ENCODE data around the gene WFDC11. TPM values are rescaled to one million over a fixed set of nuclear protein-coding genes. Genes with fewer than 3 reads are reported as not detected.

The WFDC11 gene
- total RNA-seq (2022; extraction: Qiagen RNA extraction; ENCODE audit: low read depth): not detected in 5 replicates

DNA sequence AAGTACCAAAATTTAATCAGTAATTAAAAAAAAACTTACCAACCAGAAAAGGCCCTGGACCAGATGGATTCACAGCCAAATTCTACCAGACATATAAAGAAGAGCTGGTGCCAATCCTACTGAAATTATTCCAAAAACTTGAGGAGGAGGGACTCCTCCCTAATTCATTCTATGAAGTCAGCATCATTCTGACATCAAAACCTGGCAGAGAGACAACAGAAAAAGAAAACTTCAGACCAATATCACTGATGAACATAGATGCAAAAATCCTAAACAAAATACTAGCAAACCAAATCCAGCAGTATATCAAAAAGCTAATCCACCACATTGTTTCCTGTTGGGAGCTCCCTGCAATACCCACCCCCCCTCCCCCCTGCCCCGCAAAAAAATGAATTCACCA, at the start of gene WFDC11:
Gene WFDC11 (minus strand): TSS at position 101 of the 400 bp plus-strand sequence. CDS start 19,639 bp downstream, outside the sequence.

DNA sequence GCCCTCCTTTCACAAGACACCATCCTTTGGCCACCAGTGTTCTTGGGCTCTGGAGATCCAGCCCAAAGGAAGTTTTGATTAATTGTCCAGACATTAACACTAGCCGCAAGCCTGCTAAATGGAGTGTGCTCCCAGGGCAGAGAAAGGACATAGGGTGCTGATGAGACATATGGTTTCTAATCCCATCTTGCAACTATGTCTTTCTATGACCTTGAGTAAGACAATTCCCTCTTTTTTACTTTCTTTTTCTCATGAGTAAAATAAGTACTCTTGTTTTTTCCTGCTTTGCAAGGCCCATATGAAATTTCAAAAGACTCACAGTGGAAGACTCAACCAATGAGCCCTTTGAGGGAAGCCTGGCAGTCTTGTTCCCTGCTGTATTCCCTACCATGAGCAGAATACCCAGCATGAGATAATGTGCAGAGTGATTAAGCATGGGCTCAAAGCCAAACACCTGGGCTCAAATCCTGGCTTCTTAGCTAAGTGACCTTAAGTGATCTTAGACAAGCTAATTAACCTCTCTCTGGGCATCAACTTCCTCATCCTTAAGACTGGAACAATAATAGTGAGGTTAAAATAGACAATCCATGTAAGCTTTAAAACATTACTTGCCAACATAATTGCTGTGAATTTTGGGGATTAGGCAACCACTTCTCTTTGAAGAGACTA, 35.1 kb upstream of the WFDC11 start, which contains the start of gene WFDC10B:
Gene WFDC10B (minus strand): TSS at position 51 of the 669 bp plus-strand sequence. CDS start 19,027 bp downstream, outside the sequence.

DNA sequence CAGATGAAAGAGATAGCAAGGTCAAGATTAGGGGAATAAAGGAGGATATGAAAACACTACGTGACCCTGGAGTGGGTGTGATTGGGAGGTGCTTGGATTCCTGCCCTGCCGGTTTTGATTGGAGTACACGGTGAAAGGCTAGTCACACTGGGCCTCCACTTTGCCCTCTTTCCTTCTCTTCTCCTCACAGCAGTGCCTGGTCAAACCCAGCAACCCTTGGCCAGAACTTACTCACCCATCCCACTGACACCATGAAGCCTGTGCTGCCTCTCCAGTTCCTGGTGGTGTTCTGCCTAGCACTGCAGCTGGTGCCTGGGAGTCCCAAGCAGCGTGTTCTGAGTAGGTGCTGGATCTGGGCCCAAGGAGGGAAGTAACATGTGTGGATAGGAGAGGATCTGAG, 31.8 kb upstream of the WFDC11 start, which contains the start of gene WFDC13:
Gene WFDC13 (plus strand): TSS at position 166 of the 400 bp plus-strand sequence. CDS start 86 bp downstream, at position 252.

DNA sequence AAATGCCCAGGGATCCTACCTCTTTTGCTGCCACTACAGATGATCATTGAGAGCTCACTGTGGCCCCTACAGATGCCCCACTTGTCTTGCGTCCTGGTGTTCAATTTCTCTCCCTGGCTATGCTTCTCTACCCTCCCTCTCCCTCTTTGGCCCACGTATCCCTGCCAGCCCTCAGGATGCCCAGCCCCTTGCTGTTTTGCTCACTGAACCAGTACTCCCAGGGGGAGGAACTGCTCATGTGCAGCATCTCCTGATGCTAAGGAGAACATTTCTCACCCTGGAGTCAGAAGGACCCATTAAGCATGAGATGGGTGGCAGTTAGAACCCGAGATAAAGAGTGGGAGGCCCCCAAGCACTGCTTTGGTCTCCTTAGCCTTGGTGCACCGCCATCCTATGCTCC, 38.9 kb downstream of the WFDC11 start, which contains the start of gene WFDC9:
Gene WFDC9 (minus strand): TSS at position 101 of the 400 bp plus-strand sequence. CDS start 21,103 bp downstream, outside the sequence.

DNA sequence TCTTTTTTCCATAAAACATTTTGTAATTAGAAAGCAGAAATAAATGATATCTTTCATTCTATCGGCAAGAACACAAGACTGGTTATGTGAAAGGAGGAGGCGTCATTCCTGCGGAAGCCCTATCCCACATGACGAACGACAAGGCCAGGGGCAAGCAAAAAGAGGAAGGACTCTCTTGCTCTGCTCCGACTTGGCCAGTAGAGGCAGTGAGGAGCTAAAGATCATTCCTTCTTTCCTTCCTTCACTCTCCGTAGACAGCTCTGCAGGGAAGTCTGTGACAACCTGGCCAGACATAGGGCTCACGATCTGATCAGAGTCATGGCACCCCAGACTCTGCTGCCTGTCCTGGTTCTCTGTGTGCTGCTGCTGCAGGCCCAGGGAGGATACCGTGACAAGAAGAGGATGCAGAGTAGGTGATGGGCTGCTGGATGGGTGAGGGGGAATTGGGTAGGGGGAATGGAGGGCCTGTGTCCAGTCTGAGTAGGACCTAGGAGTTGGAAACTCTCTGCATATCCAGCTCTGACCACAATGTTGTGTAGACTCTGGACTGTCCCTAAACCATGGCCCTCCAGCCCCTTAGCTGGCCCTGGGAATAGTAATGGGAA, 40.4 kb downstream of the WFDC11 start, which contains the start of gene WFDC10A:
Gene WFDC10A (plus strand): TSS at position 244 of the 605 bp plus-strand sequence. CDS start 75 bp downstream, at position 319.

Other genes with a start within 250 kb of the WFDC11 start
- gene WFDC2, start 200.5 kb downstream of the WFDC11 start, total RNA-seq (2022; extraction: Qiagen RNA extraction; ENCODE audit: low read depth): not detected in 5 replicates
- not detected in 5 replicates for gene SPINT3, start 154.6 kb downstream of the WFDC11 start, total RNA-seq (2022; extraction: Qiagen RNA extraction; ENCODE audit: low read depth)
- not detected in 5 replicates for gene WFDC6, start 130.8 kb downstream of the WFDC11 start, total RNA-seq (2022; extraction: Qiagen RNA extraction; ENCODE audit: low read depth)
- not detected in 5 replicates for gene EPPIN, start 122.8 kb downstream of the WFDC11 start, total RNA-seq (2022; extraction: Qiagen RNA extraction; ENCODE audit: low read depth)
- gene WFDC8, start 91.0 kb downstream of the WFDC11 start, total RNA-seq (2022; extraction: Qiagen RNA extraction; ENCODE audit: low read depth): not detected in 5 replicates
- gene WFDC10A, start 40.5 kb downstream of the WFDC11 start, total RNA-seq (2022; extraction: Qiagen RNA extraction; ENCODE audit: low read depth): not detected in 5 replicates
- gene WFDC9, start 39.0 kb downstream of the WFDC11 start, total RNA-seq (2022; extraction: Qiagen RNA extraction; ENCODE audit: low read depth): not detected in 5 replicates
- gene WFDC13, start 31.8 kb upstream of the WFDC11 start, total RNA-seq (2022; extraction: Qiagen RNA extraction; ENCODE audit: low read depth): not detected in 5 replicates
- gene WFDC10B, start 34.8 kb upstream of the WFDC11 start, total RNA-seq (2022; extraction: Qiagen RNA extraction; ENCODE audit: low read depth): not detected in 5 replicates
- gene SPINT4, start 52.1 kb upstream of the WFDC11 start, total RNA-seq (2022; extraction: Qiagen RNA extraction; ENCODE audit: low read depth): not detected in 5 replicates
- not detected in 5 replicates for gene WFDC3, start 121.6 kb upstream of the WFDC11 start, total RNA-seq (2022; extraction: Qiagen RNA extraction; ENCODE audit: low read depth)
- gene DNTTIP1, start 121.7 kb upstream of the WFDC11 start, total RNA-seq (2022; extraction: Qiagen RNA extraction; ENCODE audit: low read depth): 33.0 to 35.3 TPM (median 35.0 TPM) in 5 replicates
- gene UBE2C, start 142.4 kb upstream of the WFDC11 start, total RNA-seq (2022; extraction: Qiagen RNA extraction; ENCODE audit: low read depth): 213 to 281 TPM (median 233 TPM) in 5 replicates
- not detected in 5 replicates for gene TNNC2, start 157.1 kb upstream of the WFDC11 start, total RNA-seq (2022; extraction: Qiagen RNA extraction; ENCODE audit: low read depth)
- gene SNX21, start 163.6 kb upstream of the WFDC11 start, total RNA-seq (2022; extraction: Qiagen RNA extraction; ENCODE audit: low read depth): 6.9 to 12.6 TPM (median 11.5 TPM) in 5 replicates
- 11.6 to 22.7 TPM (median 19.3 TPM) in 5 replicates for gene ACOT8, start 187.2 kb upstream of the WFDC11 start, total RNA-seq (2022; extraction: Qiagen RNA extraction; ENCODE audit: low read depth)
- gene ZSWIM3, start 187.4 kb upstream of the WFDC11 start, total RNA-seq (2022; extraction: Qiagen RNA extraction; ENCODE audit: low read depth): 1.4 to 1.9 TPM (median 1.7 TPM) in 5 replicates
- gene ZSWIM1, start 211.0 kb upstream of the WFDC11 start, total RNA-seq (2022; extraction: Qiagen RNA extraction; ENCODE audit: low read depth): 4.5 to 6.4 TPM (median 5.2 TPM) in 5 replicates
- 0.39 to 0.89 TPM (median 0.85 TPM) in 4 of 5 replicates, not detected in the other for gene SPATA25, start 217.4 kb upstream of the WFDC11 start, total RNA-seq (2022; extraction: Qiagen RNA extraction; ENCODE audit: low read depth)
- gene NEURL2, start 221.0 kb upstream of the WFDC11 start, total RNA-seq (2022; extraction: Qiagen RNA extraction; ENCODE audit: low read depth): 0.79 to 1.5 TPM (median 0.94 TPM) in 5 replicates
- 80.5 to 129 TPM (median 114 TPM) in 5 replicates for gene CTSA, start 221.1 kb upstream of the WFDC11 start, total RNA-seq (2022; extraction: Qiagen RNA extraction; ENCODE audit: low read depth)
- 1.3 to 2.2 TPM (median 1.5 TPM) in 5 replicates for gene PLTP, start 241.9 kb upstream of the WFDC11 start, total RNA-seq (2022; extraction: Qiagen RNA extraction; ENCODE audit: low read depth)

Measured in A549 treated with ZK216348 at 1 μM for 4 hours (cell line).